Gastrocnemius medialis (tissue), 4 donors: ENCODE results near the gene PEAK1. TPM values are rescaled to one million over a fixed set of nuclear protein-coding genes. Genes with fewer than 3 reads are reported as not detected.

ENCODE experiments used
- ATAC-seq, 2 donors: fragments of 150-250 bp; one replicate each; pipeline ENCODE4 v1.9.1; 2016
- DNase-seq, 2 donors: peaks; one replicate each; pipeline ENCODE4 v3.0.0-alpha.2; 2019
- H3K27ac ChIP-seq, 4 donors: fragments of 200-600 bp; sonication (generic); 1 replicate in 1 of 4; 2 replicates in 3 of 4; pipeline ENCODE4 v1.5.1; 2016 to 2018; ENCODE audit warnings: mild to moderate bottlenecking in 2 of 4, moderate library complexity in 1 of 4
- H3K27me3 ChIP-seq, 3 donors: fragments of 200-600 bp; sonication (generic) in 2 of 3; 1 replicate in 1 of 3; 2 replicates in 2 of 3; pipeline versions ENCODE4 v1.5.1 to v1.6.0; 2016 to 2019; ENCODE audit warnings: mild to moderate bottlenecking in 1 of 3, moderate library complexity in 1 of 3
- H3K36me3 ChIP-seq, 2 donors: fragments of 200-600 bp; sonication (generic) in 1 of 2; one replicate each; pipeline ENCODE4 v1.5.1; 2017 to 2018
- H3K4me1 ChIP-seq, 2 donors: fragments of 200-600 bp; sonication (generic) in 1 of 2; one replicate each; pipeline ENCODE4 v1.5.1; 2016 to 2017; ENCODE audit warnings: mild to moderate bottlenecking in 2 of 2
- H3K4me3 ChIP-seq, 4 donors: fragments of 200-600 bp; sonication (generic) in 3 of 4; 1 replicate in 1 of 4; 2 replicates in 3 of 4; pipeline ENCODE4 v1.5.1; 2016 to 2019; ENCODE audit warnings: mild to moderate bottlenecking in 2 of 4
- H3K9me3 ChIP-seq, 3 donors: fragments of 200-600 bp; sonication (generic) in 2 of 3; 1 replicate in 1 of 3; 2 replicates in 2 of 3; pipeline ENCODE4 v1.5.1; 2016 to 2019
- POLR2A ChIP-seq, 2 donors: fragments of 450-650 bp; IDR thresholded peaks; one replicate each; pipeline ENCODE4 v1.6.1; 2017; ENCODE audit warnings: antibody characterized with exemption in 2 of 2, mild to moderate bottlenecking in 2 of 2, moderate library complexity in 2 of 2
- in situ Hi-C, 4 donors: fragments of 200-750 bp; cut with MboI; loops; one replicate each; pipeline versions ENCODE4 v1.15.0 to v1.8.0; 2017; ENCODE audit warnings: low sequenced_read_pairs in 4 of 4
- intact Hi-C: fragments of 100-400 bp; cut with DNase I; formaldehyde crosslinking; loops from one replicate; pipeline ENCODE4 v1.15.1; 2023; ENCODE audit warnings: low total_unique reads
- total RNA-seq, 4 donors: library from RNA; depleted of rRNA; stranded (reverse); fragments of >200 nt; gene quantifications; one replicate each; pipeline versions ENCODE4 v1.1.0 to v1.2.3, GENCODE V29; 2016
- TF ChIP-seq, protein P1 (sequence below), 5 experiments: fragments of 450-650 bp in 3 of 5; fragments of 200-600 bp in 2 of 5; sonication (generic) in 2 of 5; IDR thresholded peaks in 4 of 5; conservative IDR thresholded peaks in 1 of 5; 1 replicate in 4 of 5; 2 replicates in 1 of 5; pipeline ENCODE4 v1.5.1; 2016 to 2019; ENCODE audit warnings: antibody characterized with exemption in 5 of 5, mild to moderate bottlenecking in 3 of 5, moderate library complexity in 3 of 5

Gene PEAK1
- total RNA-seq, 4 donors from 2014 or later = 17.8 to 21.9 (median 20.8) TPM

DNA sequence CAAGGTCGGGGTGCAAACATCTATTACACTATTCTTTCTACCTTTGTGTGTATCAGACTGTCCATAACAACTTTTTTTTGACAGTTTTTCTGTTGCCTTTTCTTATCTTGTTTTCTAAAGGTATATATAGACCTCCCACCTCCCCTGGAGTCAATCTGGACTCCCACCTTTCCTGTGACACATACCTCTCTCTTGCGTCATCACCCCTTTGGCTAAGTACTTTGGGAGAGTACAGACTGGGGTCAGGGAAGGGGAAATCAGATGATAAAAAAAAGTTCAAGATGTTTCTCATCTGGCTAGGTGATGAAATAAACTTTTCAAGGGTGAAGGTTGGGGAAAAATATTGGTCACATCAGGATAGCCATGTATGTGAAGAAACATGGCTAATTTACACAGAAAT is 366.2 kb downstream of the PEAK1 start:
- intact Hi-C loops = no loop called here
- TF ChIP-seq POLR2A (IDR thresholded peaks at IDR 0.05) = no peak
- TF ChIP-seq, protein P1, sequence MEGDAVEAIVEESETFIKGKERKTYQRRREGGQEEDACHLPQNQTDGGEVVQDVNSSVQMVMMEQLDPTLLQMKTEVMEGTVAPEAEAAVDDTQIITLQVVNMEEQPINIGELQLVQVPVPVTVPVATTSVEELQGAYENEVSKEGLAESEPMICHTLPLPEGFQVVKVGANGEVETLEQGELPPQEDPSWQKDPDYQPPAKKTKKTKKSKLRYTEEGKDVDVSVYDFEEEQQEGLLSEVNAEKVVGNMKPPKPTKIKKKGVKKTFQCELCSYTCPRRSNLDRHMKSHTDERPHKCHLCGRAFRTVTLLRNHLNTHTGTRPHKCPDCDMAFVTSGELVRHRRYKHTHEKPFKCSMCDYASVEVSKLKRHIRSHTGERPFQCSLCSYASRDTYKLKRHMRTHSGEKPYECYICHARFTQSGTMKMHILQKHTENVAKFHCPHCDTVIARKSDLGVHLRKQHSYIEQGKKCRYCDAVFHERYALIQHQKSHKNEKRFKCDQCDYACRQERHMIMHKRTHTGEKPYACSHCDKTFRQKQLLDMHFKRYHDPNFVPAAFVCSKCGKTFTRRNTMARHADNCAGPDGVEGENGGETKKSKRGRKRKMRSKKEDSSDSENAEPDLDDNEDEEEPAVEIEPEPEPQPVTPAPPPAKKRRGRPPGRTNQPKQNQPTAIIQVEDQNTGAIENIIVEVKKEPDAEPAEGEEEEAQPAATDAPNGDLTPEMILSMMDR (IDR thresholded peaks at IDR 0.05 in 4 of 5, conservative IDR thresholded peaks at IDR 0.05 in 1 of 5) = no peak
- peaks cover 0 to 40% of the 10 kb centered on the region in 2 donors for H3K36me3 ChIP-seq

DNA sequence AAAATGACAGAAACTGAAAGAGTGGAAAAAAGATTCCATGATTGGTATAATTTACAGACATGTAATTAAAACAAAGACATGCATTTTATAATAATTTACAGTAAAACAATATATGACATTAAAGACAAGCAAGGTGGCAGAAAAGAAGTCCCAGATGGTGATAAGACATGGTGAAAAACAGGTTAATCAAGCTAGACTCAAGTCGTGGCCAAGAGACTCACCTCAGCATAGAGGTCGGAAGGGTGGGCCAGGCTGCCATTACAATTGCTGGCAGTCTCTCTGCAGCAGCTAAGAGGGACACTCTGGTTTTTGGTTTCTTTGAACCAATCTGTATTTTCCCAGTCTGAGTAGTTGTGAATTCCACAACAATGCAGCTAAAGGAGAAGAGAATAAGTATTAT is 367.3 kb downstream of the PEAK1 start:
- no peak for TF ChIP-seq POLR2A (IDR thresholded peaks at IDR 0.05)
- TF ChIP-seq, protein P1 (IDR thresholded peaks at IDR 0.05 in 4 of 5, conservative IDR thresholded peaks at IDR 0.05 in 1 of 5) = no peak
- peaks cover 20 to 30% of the 10 kb centered on the region in 2 donors for H3K4me1 ChIP-seq
- in situ Hi-C loops (no loop called here), intact Hi-C loops (no loop called here)
- peaks cover 0 to 40% of the 10 kb centered on the region in 2 donors for H3K36me3 ChIP-seq
- ATAC-seq (no peak), DNase-seq (no peak)
- no peak overlapping the region for H3K27ac ChIP-seq
- no peak overlapping the region for H3K4me3 ChIP-seq
- H3K9me3 ChIP-seq = no peaks in the 10 kb centered on the region
- H3K27me3 ChIP-seq = no peaks in the 10 kb centered on the region

More for the DNA sequence above, 366.2 kb downstream of the PEAK1 start:
- H3K27ac ChIP-seq = no peak overlapping the region
- H3K9me3 ChIP-seq = no peaks in the 10 kb centered on the region
- H3K4me1 ChIP-seq = peaks cover 28 to 42% of the 10 kb centered on the region in 2 donors
- no peaks in the 10 kb centered on the region for H3K27me3 ChIP-seq
- no peak overlapping the region for H3K4me3 ChIP-seq
- no peak for DNase-seq
- in situ Hi-C loops = no loop called here
- ATAC-seq = peak in 1 of 2 donors; percentile 4

Other genes starting within 250 kb of the PEAK1 start
- gene HMG20A, start 784 bp upstream of the PEAK1 start, total RNA-seq = 10 to 100 TPM; 17.7 to 39.6 (median 29.9) TPM
- 10 to 100 TPM in 1 of 4 donors, under 1 TPM in 1, not detected in 2; 0.94 to 12.8 TPM for gene LINGO1, start 212.8 kb upstream of the PEAK1 start, total RNA-seq